ENCODE data around the gene LRBA. TPM values are rescaled to one million over a fixed set of nuclear protein-coding genes. Genes with fewer than 3 reads are reported as not detected.

Gene LRBA
- total RNA-seq, 1 donor from 2014 or later: 68.0 TPM

GRCh38 chr4:150302553-150302952 lies 712.5 kb downstream of the LRBA start:
- H3K4me3 ChIP-seq: no peak overlapping the region
- no peaks in the 10 kb centered on the region for H3K27me3 ChIP-seq
- intact Hi-C loops (cut with DNase I): no loop called here
- TF ChIP-seq POLR2A (IDR thresholded peaks at IDR 0.05) (no peak), POLR2AphosphoS5 (IDR thresholded peaks at IDR 0.05; ENCODE audit: insufficient read depth in 1 of 2, low read depth in 1 of 2) (no peak)
- TF ChIP-seq, protein P1, sequence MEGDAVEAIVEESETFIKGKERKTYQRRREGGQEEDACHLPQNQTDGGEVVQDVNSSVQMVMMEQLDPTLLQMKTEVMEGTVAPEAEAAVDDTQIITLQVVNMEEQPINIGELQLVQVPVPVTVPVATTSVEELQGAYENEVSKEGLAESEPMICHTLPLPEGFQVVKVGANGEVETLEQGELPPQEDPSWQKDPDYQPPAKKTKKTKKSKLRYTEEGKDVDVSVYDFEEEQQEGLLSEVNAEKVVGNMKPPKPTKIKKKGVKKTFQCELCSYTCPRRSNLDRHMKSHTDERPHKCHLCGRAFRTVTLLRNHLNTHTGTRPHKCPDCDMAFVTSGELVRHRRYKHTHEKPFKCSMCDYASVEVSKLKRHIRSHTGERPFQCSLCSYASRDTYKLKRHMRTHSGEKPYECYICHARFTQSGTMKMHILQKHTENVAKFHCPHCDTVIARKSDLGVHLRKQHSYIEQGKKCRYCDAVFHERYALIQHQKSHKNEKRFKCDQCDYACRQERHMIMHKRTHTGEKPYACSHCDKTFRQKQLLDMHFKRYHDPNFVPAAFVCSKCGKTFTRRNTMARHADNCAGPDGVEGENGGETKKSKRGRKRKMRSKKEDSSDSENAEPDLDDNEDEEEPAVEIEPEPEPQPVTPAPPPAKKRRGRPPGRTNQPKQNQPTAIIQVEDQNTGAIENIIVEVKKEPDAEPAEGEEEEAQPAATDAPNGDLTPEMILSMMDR (IDR thresholded peaks at IDR 0.05): no peak
- H3K4me1 ChIP-seq: no peaks in the 10 kb centered on the region
- no peak for DNase-seq (ENCODE audit: extremely low spot score in 2 of 2)
- no peaks in the 10 kb centered on the region for H3K9me3 ChIP-seq
- no peaks in the 10 kb centered on the region for H3K36me3 ChIP-seq
- no peak overlapping the region for H3K27ac ChIP-seq

GRCh38 chr4:150299816-150300215 lies 715.3 kb downstream of the LRBA start:
- Histone ChIP-seq H3K9me3 (no peaks in the 10 kb centered on the region), H3K27me3 (no peaks in the 10 kb centered on the region), H3K27ac (no peak overlapping the region), H3K36me3 (no peaks in the 10 kb centered on the region), H3K4me1 (no peaks in the 10 kb centered on the region), H3K4me3 (no peak overlapping the region)
- DNase-seq (ENCODE audit: extremely low spot score in 2 of 2): no peak
- TF ChIP-seq, protein P1 (IDR thresholded peaks at IDR 0.05): no peak
- TF ChIP-seq POLR2AphosphoS5 (IDR thresholded peaks at IDR 0.05; ENCODE audit: insufficient read depth in 1 of 2, low read depth in 1 of 2) (no peak), POLR2A (IDR thresholded peaks at IDR 0.05) (no peak)
- intact Hi-C loops (cut with DNase I): no loop called here

- Histone ChIP-seq H3K27ac (no peak overlapping the region), H3K4me1 (no peaks in the 10 kb centered on the region), H3K4me3 (no peak overlapping the region), H3K27me3 (no peaks in the 10 kb centered on the region), H3K36me3 (no peaks in the 10 kb centered on the region), H3K9me3 (no peaks in the 10 kb centered on the region)
- intact Hi-C loops (cut with DNase I): no loop called here
- no peak for DNase-seq (ENCODE audit: extremely low spot score in 2 of 2)
- no peak for TF ChIP-seq POLR2AphosphoS5 (IDR thresholded peaks at IDR 0.05; ENCODE audit: insufficient read depth in 1 of 2, low read depth in 1 of 2)
- TF ChIP-seq POLR2A (IDR thresholded peaks at IDR 0.05): no peak
- TF ChIP-seq, protein P1 (IDR thresholded peaks at IDR 0.05): peak in 2 of 3 experiments; percentile 27 to 29
Measured at GRCh38 chr4:150297861-150298474, 717.1 kb downstream of the LRBA start.

DNA sequence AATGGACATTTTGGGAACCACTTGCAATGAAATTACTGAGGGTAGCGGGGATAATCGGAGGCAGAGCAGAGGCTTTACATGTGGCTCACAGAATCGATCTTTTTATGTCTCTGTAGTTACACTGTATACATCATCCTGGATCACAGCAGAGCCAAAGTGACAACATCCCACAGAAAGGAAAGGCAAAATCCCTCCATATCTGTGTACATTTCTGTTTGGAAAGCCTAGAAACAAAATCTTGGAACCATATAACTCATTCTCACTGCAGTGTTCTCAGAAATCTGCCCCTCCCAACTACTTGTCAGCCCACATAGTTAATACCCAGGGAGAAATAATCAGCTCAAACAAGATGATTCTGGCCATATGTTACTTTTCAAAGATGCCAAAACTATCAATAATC lies 725.2 kb downstream of the LRBA start:
- TF ChIP-seq POLR2AphosphoS5 (IDR thresholded peaks at IDR 0.05; ENCODE audit: insufficient read depth in 1 of 2, low read depth in 1 of 2): no peak
- TF ChIP-seq POLR2A (IDR thresholded peaks at IDR 0.05): no peak
- TF ChIP-seq, protein P1 (IDR thresholded peaks at IDR 0.05): no peak
- Histone ChIP-seq H3K27ac (no peak overlapping the region), H3K4me3 (no peak overlapping the region), H3K36me3 (no peaks in the 10 kb centered on the region), H3K9me3 (no peaks in the 10 kb centered on the region), H3K4me1 (no peaks in the 10 kb centered on the region), H3K27me3 (no peaks in the 10 kb centered on the region)
- DNase-seq (ENCODE audit: extremely low spot score in 2 of 2): no peak
- intact Hi-C loops (cut with DNase I): no loop called here

- TF ChIP-seq, protein P1 (IDR thresholded peaks at IDR 0.05): no peak
- no peak for TF ChIP-seq POLR2AphosphoS5 (IDR thresholded peaks at IDR 0.05; ENCODE audit: insufficient read depth in 1 of 2, low read depth in 1 of 2)
- no peak for TF ChIP-seq POLR2A (IDR thresholded peaks at IDR 0.05)
- intact Hi-C loops (cut with DNase I): no loop called here
- H3K27ac ChIP-seq: no peak overlapping the region
- no peaks in the 10 kb centered on the region for H3K36me3 ChIP-seq
- no peak for DNase-seq (ENCODE audit: extremely low spot score in 2 of 2)
- no peak overlapping the region for H3K4me3 ChIP-seq
- H3K4me1 ChIP-seq: no peaks in the 10 kb centered on the region
- H3K27me3 ChIP-seq: no peaks in the 10 kb centered on the region
- H3K9me3 ChIP-seq: no peaks in the 10 kb centered on the region
Measured at GRCh38 chr4:150289198-150289597, 725.9 kb downstream of the LRBA start.
